KMS-11 (cell line): ENCODE data around the gene AIDA.

Experiments used
- H2AFZ ChIP-seq: fragments of 200-600 bp; sonication (generic); 2 replicates; pipeline ENCODE4 v1.6.1; 2016; ENCODE audit warnings: antibody characterized with exemption, mixed run types, low read depth
- H3K27ac ChIP-seq: fragments of 200-600 bp; sonication (generic); 2 replicates; pipeline ENCODE4 v1.6.1; 2016; ENCODE audit warnings: mild to moderate bottlenecking, mixed run types
- H3K27me3 ChIP-seq: fragments of 200-600 bp; sonication (generic); 2 replicates; pipeline ENCODE4 v1.6.1; 2017; ENCODE audit warnings: mild to moderate bottlenecking, low read depth, mixed run types, moderate library complexity; ENCODE audit not compliant: insufficient read depth
- H3K36me3 ChIP-seq: fragments of 200-600 bp; sonication (generic); 2 replicates; pipeline ENCODE4 v1.6.1; 2017; ENCODE audit warnings: mild to moderate bottlenecking, mixed run types; ENCODE audit not compliant: insufficient read depth
- H3K4me1 ChIP-seq: fragments of 200-600 bp; sonication (generic); 2 replicates; pipeline ENCODE4 v1.6.1; 2016; ENCODE audit warnings: mild to moderate bottlenecking, low read depth, mixed run types; ENCODE audit not compliant: poor library complexity, severe bottlenecking
- H3K4me2 ChIP-seq: fragments of 200-600 bp; sonication (generic); 2 replicates; pipeline ENCODE4 v1.7.0; 2016; ENCODE audit warnings: mild to moderate bottlenecking, mixed run types
- H3K4me3 ChIP-seq: fragments of 200-600 bp; sonication (generic); IDR thresholded peaks from 2 replicates; pipeline ENCODE4 v1.6.1; 2017; ENCODE audit warnings: low read depth, low read length, mixed read lengths; ENCODE audit not compliant: insufficient read depth
- H3K79me2 ChIP-seq: fragments of 200-600 bp; sonication (generic); 2 replicates; pipeline ENCODE4 v1.6.1; 2016; ENCODE audit warnings: low read depth, mixed run types; ENCODE audit not compliant: insufficient read depth
- H3K9ac ChIP-seq: fragments of 200-600 bp; sonication (generic); 2 replicates; pipeline ENCODE4 v1.6.1; 2016; ENCODE audit warnings: mild to moderate bottlenecking, mixed run types
- H4K20me1 ChIP-seq: fragments of 200-600 bp; sonication (generic); 2 replicates; pipeline ENCODE4 v1.6.1; 2016; ENCODE audit warnings: mild to moderate bottlenecking, mixed run types; ENCODE audit not compliant: insufficient read depth
- CTCF ChIP-seq: fragments of 200-600 bp; sonication (generic); conservative IDR thresholded peaks from 2 replicates; pipeline ENCODE4 v1.6.1; 2017; ENCODE audit warnings: low read depth, mild to moderate bottlenecking, antibody characterized with exemption, low read length, moderate library complexity, mixed read lengths

Gene AIDA

DNA sequence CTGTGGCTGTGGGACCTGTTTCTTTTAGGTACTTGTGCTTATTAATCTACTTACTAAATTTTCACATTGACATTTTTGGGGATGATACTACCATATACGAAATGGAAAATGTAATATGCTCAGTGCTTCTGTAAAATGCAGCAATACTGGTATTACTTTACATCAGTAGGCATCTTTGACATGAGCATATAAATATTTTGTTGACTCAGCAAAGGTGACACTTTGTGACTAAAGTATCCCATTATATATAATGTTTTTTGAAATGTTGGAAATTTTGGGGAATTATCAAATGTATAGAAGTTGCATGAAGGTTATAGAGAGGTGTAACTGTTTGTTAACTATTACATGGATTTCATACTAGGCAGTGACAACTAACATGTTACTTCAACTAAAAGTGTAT, 22.4 kb upstream of the AIDA start:
- H4K20me1 ChIP-seq = 0 out of 2 replicates have a peak, but pooled peaks cover 4% of the 10 kb centered on the region

GRCh38 chr1:222732216-222733159, 20.2 kb upstream of the AIDA start:
- peak overlapping the region; percentile 6; the same call in 1 of the 2 replicates for H3K27ac ChIP-seq
- H3K79me2 ChIP-seq = no peaks in the 10 kb centered on the region
- no peak overlapping the region for H3K9ac ChIP-seq
- TF ChIP-seq CTCF = no peak
- 0 out of 2 replicates have a peak, but pooled peaks cover 4% of the 10 kb centered on the region for H4K20me1 ChIP-seq
- H3K4me2 ChIP-seq = peak overlapping the region; percentile 4; the same call in 1 of the 2 replicates
- H3K36me3 ChIP-seq = peaks cover 13% of the 10 kb centered on the region; the same call in 1 of the 2 replicates
- no peak overlapping the region for H3K4me3 ChIP-seq
- no peaks in the 10 kb centered on the region for H3K27me3 ChIP-seq
- H3K4me1 ChIP-seq = peaks cover 30% of the 10 kb centered on the region
- no peak overlapping the region for H2AFZ ChIP-seq

More for the DNA sequence above, 22.4 kb upstream of the AIDA start:
- H3K36me3 ChIP-seq = no peaks in the 10 kb centered on the region
- H3K27ac ChIP-seq = no peak overlapping the region
- H3K79me2 ChIP-seq = no peaks in the 10 kb centered on the region
- H3K4me2 ChIP-seq = no peak overlapping the region
- no peak for TF ChIP-seq CTCF
- peaks cover 30% of the 10 kb centered on the region for H3K4me1 ChIP-seq
- no peak overlapping the region for H3K9ac ChIP-seq
- no peak overlapping the region for H2AFZ ChIP-seq
- no peaks in the 10 kb centered on the region for H3K27me3 ChIP-seq
- H3K4me3 ChIP-seq = no peak overlapping the region

DNA sequence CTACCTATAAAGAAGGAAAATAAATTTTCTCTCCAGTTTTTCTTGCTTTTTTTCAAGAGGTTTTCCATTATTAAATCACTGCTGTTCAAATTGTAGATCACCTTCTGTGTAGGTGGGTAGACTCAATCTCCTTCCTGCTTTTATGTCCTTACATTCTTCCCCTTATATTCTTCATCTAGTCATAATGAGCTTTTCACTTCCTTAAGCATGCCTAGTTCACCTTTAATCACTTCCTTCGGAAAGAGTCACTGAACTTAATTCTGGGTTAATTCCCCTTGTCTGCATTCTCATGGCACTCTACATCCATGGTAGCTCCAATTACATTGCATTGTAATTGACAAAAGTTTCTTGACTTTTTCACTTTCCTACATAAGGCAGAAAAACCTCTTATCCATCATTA, 18.6 kb upstream of the AIDA start:
- TF ChIP-seq CTCF = no peak
- H3K79me2 ChIP-seq = no peaks in the 10 kb centered on the region
- H2AFZ ChIP-seq = no peak overlapping the region
- H3K9ac ChIP-seq = no peak overlapping the region
- peaks cover 30% of the 10 kb centered on the region for H3K4me1 ChIP-seq
- no peak overlapping the region for H3K4me3 ChIP-seq
- peaks cover 13% of the 10 kb centered on the region; the same call in 1 of the 2 replicates for H3K36me3 ChIP-seq
- no peak overlapping the region for H3K4me2 ChIP-seq
- H3K27me3 ChIP-seq = no peaks in the 10 kb centered on the region
- 0 out of 2 replicates have a peak, but pooled peaks cover 4% of the 10 kb centered on the region for H4K20me1 ChIP-seq
- no peak overlapping the region for H3K27ac ChIP-seq

DNA sequence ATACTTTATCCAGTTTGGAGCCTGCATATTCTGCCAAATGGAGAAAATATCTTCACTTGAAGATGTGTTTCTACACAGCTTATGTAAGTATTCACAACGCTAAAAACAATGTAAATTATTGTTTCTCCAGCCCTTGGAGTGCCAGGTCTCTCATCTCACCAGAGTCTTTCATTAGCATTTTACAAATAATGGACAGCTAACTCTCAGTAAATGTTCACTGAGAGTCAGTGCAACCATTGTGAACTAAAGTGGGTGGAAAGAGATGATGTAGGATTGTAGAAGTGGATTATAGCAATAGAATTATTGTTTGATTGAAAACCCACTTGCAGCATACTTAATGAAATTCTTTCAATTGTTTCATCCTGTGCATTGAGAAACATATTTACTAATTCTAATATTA, 16.5 kb upstream of the AIDA start:
- H3K4me1 ChIP-seq = peaks cover 30% of the 10 kb centered on the region
- no peaks in the 10 kb centered on the region for H3K27me3 ChIP-seq
- no peak overlapping the region for H3K4me2 ChIP-seq
- H3K9ac ChIP-seq = no peak overlapping the region
- no peaks in the 10 kb centered on the region for H3K79me2 ChIP-seq
- no peak overlapping the region for H3K27ac ChIP-seq
- H3K4me3 ChIP-seq = no peak overlapping the region
- no peak overlapping the region for H2AFZ ChIP-seq
- TF ChIP-seq CTCF = no peak
- 0 out of 2 replicates have a peak, but pooled peaks cover 4% of the 10 kb centered on the region for H4K20me1 ChIP-seq
- peaks cover 13% of the 10 kb centered on the region; the same call in 1 of the 2 replicates for H3K36me3 ChIP-seq
